HepG2 (cell line): ENCODE measurements around the gene SLC9A1. TPM values are rescaled to one million over a fixed set of nuclear protein-coding genes. Genes with fewer than 3 reads are reported as not detected.

ENCODE experiments used
- ATAC-seq: fragments of 200-7000 bp; cut with Tn5 transposase; 3 replicates; pipeline ENCODE4 v1.9.1; 2020; ENCODE audit warnings: mild to moderate bottlenecking, moderate library complexity
- BruUV-seq: library from RNA; stranded (reverse); fragments of 400-500 nt; replicated peaks from 2 replicates; lab custom pipeline; 2021; lab: Mats Ljungman, UMichigan
- CTCF ChIA-PET: fragments of 300-600 bp; formaldehyde crosslinking; extraction: SDS; loops from one replicate; lab custom pipeline; 2021; ENCODE audit warnings: low total read pairs, inconsistent platforms, low intra/inter-chr PET ratio; lab: Yijun Ruan, JAX
- POLR2A ChIA-PET: fragments of 350-600 bp; sonication (Branson Sonifier 250); formaldehyde crosslinking; loops from one replicate; lab custom pipeline; 2020; ENCODE audit warnings: antibody characterized with exemption, inconsistent platforms; lab: Yijun Ruan, JAX
- DNase-seq: peaks from one replicate; pipeline ENCODE4 v3.0.0-alpha.2; 2015; ENCODE audit warnings: low spot score
- FAIRE-seq: peaks from 3 replicates; lab custom pipeline; 2011; peaks lifted over from hg19 to GRCh38; lab: Jason Lieb, UNC
- H2AFZ ChIP-seq: one replicate; pipeline ENCODE4 v1.6.1; 2011; ENCODE audit warnings: low read length, inconsistent platforms
- H3K27ac ChIP-seq: fragments of 300-600 bp; 3 replicates; pipeline ENCODE4 v1.8.0; 2011; ENCODE audit warnings: mixed run types, mild to moderate bottlenecking, mixed read lengths, low read length, inconsistent platforms; ENCODE audit not compliant: insufficient read depth; ENCODE audit errors: extremely low read length
- H3K27me3 ChIP-seq, 2 experiments: fragments of 200-600 bp in 1 of 2; 2 replicates in 1 of 2; 3 replicates in 1 of 2; pipeline versions ENCODE4 v1.6.0 to v1.8.0; 2011; ENCODE audit warnings: low read length in 2 of 2, mild to moderate bottlenecking in 2 of 2, moderate library complexity in 2 of 2, inconsistent platforms in 1 of 2; ENCODE audit not compliant: insufficient read depth in 2 of 2, control insufficient read depth in 1 of 2
- H3K36me3 ChIP-seq, 2 experiments: fragments of 200-600 bp in 1 of 2; replicated peaks in 1 of 2; 2 replicates in 1 of 2; 3 replicates in 1 of 2; pipeline versions ENCODE4 v1.5.1 to v1.8.0; 2011; ENCODE audit warnings: low read length in 2 of 2, inconsistent platforms in 1 of 2; ENCODE audit not compliant: insufficient read depth in 2 of 2, control insufficient read depth in 1 of 2
- H3K4me1 ChIP-seq: 2 replicates; pipeline ENCODE4 v1.5.1; 2012; ENCODE audit warnings: low read length, inconsistent platforms; ENCODE audit not compliant: insufficient read depth
- H3K4me2 ChIP-seq: 2 replicates; pipeline ENCODE4 v1.6.0; 2011; ENCODE audit warnings: low read depth, low read length, inconsistent platforms
- H3K4me3 ChIP-seq, 3 experiments: fragments of 200-600 bp in 1 of 3; sonication (generic), shearing (Covaris generic) in 1 of 3; replicated peaks in 1 of 3; 2 replicates each; pipeline ENCODE4 v1.5.1; 2011 to 2016; ENCODE audit warnings: low read length in 3 of 3, inconsistent platforms in 2 of 3, low read depth in 2 of 3, mild to moderate bottlenecking in 2 of 3, control low read depth in 1 of 3, mixed read lengths in 1 of 3; ENCODE audit not compliant: insufficient read depth in 1 of 3
- H3K79me2 ChIP-seq: one replicate; pipeline ENCODE4 v1.6.1; 2011; ENCODE audit warnings: low read length, inconsistent platforms; ENCODE audit not compliant: insufficient read depth
- H3K9ac ChIP-seq: 2 replicates; pipeline ENCODE4 v1.6.0; 2011; ENCODE audit warnings: mild to moderate bottlenecking, low read depth, low read length, inconsistent platforms; ENCODE audit not compliant: insufficient read depth
- H3K9me3 ChIP-seq: 2 replicates; pipeline ENCODE4 v1.5.1; 2012; ENCODE audit warnings: mild to moderate bottlenecking, low read length
- H4K20me1 ChIP-seq: 2 replicates; pipeline ENCODE4 v1.6.0; 2011; ENCODE audit warnings: inconsistent platforms, mild to moderate bottlenecking, low read length, moderate library complexity; ENCODE audit not compliant: insufficient read depth
- HNRNPK ChIP-seq: fragments of 200-400 bp; formaldehyde crosslinking; IDR thresholded peaks from 2 replicates; pipeline ENCODE4 v1.6.1; 2018; ENCODE audit warnings: low read length, low read depth, moderate library complexity, mild to moderate bottlenecking; ENCODE audit not compliant: poor library complexity, severe bottlenecking
- NFYB ChIP-seq: sonication (generic); formaldehyde crosslinking; IDR thresholded peaks from 2 replicates; pipeline ENCODE4 v1.4.0; 2020; ENCODE audit warnings: missing genetic modification reagents
- PCBP2 ChIP-seq: fragments of 200-400 bp; formaldehyde crosslinking; optimal IDR thresholded peaks from 2 replicates; pipeline ENCODE3; 2018; ENCODE audit warnings: low read length, low read depth; ENCODE audit not compliant: poor library complexity, severe bottlenecking
- ZFX ChIP-seq: sonication (generic); formaldehyde crosslinking; IDR thresholded peaks from 2 replicates; pipeline ENCODE4 v1.4.0; 2020; ENCODE audit warnings: mild to moderate bottlenecking, low read depth, missing genetic modification reagents, moderate library complexity
- ZUFSP ChIP-seq: sonication (generic); formaldehyde crosslinking; IDR thresholded peaks from 2 replicates; pipeline ENCODE4 v1.9.0; 2021; ENCODE audit warnings: missing genetic modification reagents, mild to moderate bottlenecking, borderline replicate concordance
- WGBS: methylation state at CpG from one replicate; pipeline ENCODE4 v1.1.6; 2017; ENCODE audit warnings: low lambda C conversion rate; 5-methylcytosine and 5-hydroxymethylcytosine counted together
- in situ Hi-C: cut with HindIII; loops from 2 replicates; pipeline ENCODE4 v1.10.0; 2017; ENCODE audit warnings: low pct_unique_long_range_greater_than_20kb; ENCODE audit not compliant: extremely low pct_ligation_motif_present
- intact Hi-C: fragments of 100-400 bp; cut with micrococcal nuclease; formaldehyde crosslinking; loops from one replicate; pipeline ENCODE4 v1.10.0; 2022; ENCODE audit not compliant: unreplicated experiment
- polyA plus RNA-seq, 8 experiments: library from polyadenylated mRNA; depleted of rRNA in 3 of 8; stranded (reverse) in 7 of 8; unstranded in 1 of 8; fragments of >200 nt; fragmentation: Illumina TruSeq in 4 of 8; extraction: Trizol in 4 of 8; gene quantifications; 2 replicates each; pipeline versions ENCODE4 v1.2.1 to v1.2.3, GENCODE V29; 2011 to 2016; ENCODE audit warnings: low read depth in 4 of 8, missing spikeins in 1 of 8, mixed read lengths in 1 of 8; ENCODE audit not compliant: insufficient read depth in 1 of 8
- total RNA-seq, 5 experiments: library from RNA; depleted of rRNA; stranded (reverse); fragments of >200 nt; fragmentation: Illumina TruSeq; extraction: Trizol; gene quantifications; 2 replicates each; pipeline ENCODE4 v1.2.3, GENCODE V29; 2016; ENCODE audit warnings: low read depth in 1 of 5

SLC9A1 gene
- total and polyA plus RNA-seq, 2 of the 13 experiments (the other 11 are each of a cell fraction or from before 2014, with no cell fraction given), result 1.4 to 2.9 TPM

- Histone ChIP-seq H3K79me2 (no peaks in the 10 kb centered on the region), H3K9me3 (no peaks in the 10 kb centered on the region), H3K27me3 (peaks cover 0 to 8% of the 10 kb centered on the region in 2 experiments; a peak in 1 of 5 replicates), H3K4me2 (no peak overlapping the region), H3K9ac (no peak overlapping the region), H3K4me1 (no peaks in the 10 kb centered on the region), H2AFZ (no peak overlapping the region), H3K4me3 (no peak overlapping the region), H3K27ac (no peak overlapping the region), H3K36me3 (no peaks in the 10 kb centered on the region), H4K20me1 (no peaks in the 10 kb centered on the region)
- intact Hi-C loops, result no loop called here
- FAIRE-seq (no peak), DNase-seq (no peak), ATAC-seq (no peak)
- in situ Hi-C loops, result no loop called here
- POLR2A ChIA-PET, result no interaction called here
- BruUV-seq, result no TSS peak
- no peak for TF ChIP-seq NFYB (CRISPR knock-in tag)
- no peak for TF ChIP-seq ZFX
- 50% methylated on average over 7 of the region's 7 CpGs for WGBS
- CTCF ChIA-PET, result no interaction called here
These were observed 77.0 kb downstream of the SLC9A1 start for GRCh38 chr1:27077968-27078367.

GRCh38 chr1:27076803-27077202 lies 78.1 kb downstream of the SLC9A1 start:
- ChIA-PET CTCF (no interaction called here), POLR2A (no interaction called here)
- WGBS, result 18% methylated on average over 2 of the region's 2 CpGs
- Histone ChIP-seq H3K27me3 (peaks cover 0 to 8% of the 10 kb centered on the region in 2 experiments; a peak in 1 of 5 replicates), H3K9ac (no peak overlapping the region), H3K36me3 (no peaks in the 10 kb centered on the region), H3K27ac (no peak overlapping the region), H3K9me3 (no peaks in the 10 kb centered on the region), H4K20me1 (no peaks in the 10 kb centered on the region), H3K4me3 (no peak overlapping the region), H3K4me1 (no peaks in the 10 kb centered on the region), H3K4me2 (no peak overlapping the region), H2AFZ (no peak overlapping the region), H3K79me2 (no peaks in the 10 kb centered on the region)
- no peak for ATAC-seq
- intact Hi-C loops, result no loop called here
- no peak for FAIRE-seq
- in situ Hi-C loops, result no loop called here
- TF ChIP-seq ZUFSP (CRISPR knock-in tag) (no peak), PCBP2 (peak; percentile 23), HNRNPK (peak; percentile 79)
- DNase-seq, result no peak
- BruUV-seq, result no TSS peak
